GM12878 (cell line): ENCODE results near the gene MBNL1. TPM values are rescaled to one million over a fixed set of nuclear protein-coding genes. Genes with fewer than 3 reads are reported as not detected.

ENCODE experiments used
- CREB1 ChIP-seq: IDR thresholded peaks from 2 replicates; pipeline ENCODE4 v1.6.1; 2012; ENCODE audit warnings: low read depth, mild to moderate bottlenecking, inconsistent platforms
- E2F4 ChIP-seq: IDR thresholded peaks from 2 replicates; pipeline ENCODE4 v1.6.1; 2012; ENCODE audit warnings: low read depth, low read length, improper control_type of control experiment
- FOXK2 ChIP-seq: fragments of 450-650 bp; IDR thresholded peaks from 2 replicates; pipeline ENCODE4 v1.6.1; 2017; ENCODE audit warnings: mild to moderate bottlenecking, moderate library complexity
- HDGF ChIP-seq: fragments of 450-650 bp; IDR thresholded peaks from 2 replicates; pipeline ENCODE4 v1.6.1; 2016; ENCODE audit warnings: antibody characterized with exemption
- KAT2A ChIP-seq: conservative IDR thresholded peaks from 2 replicates; pipeline ENCODE4 v1.6.1; 2011; ENCODE audit warnings: low read depth, low read length; ENCODE audit not compliant: control insufficient read depth
- MEF2B ChIP-seq: fragments of 450-650 bp; IDR thresholded peaks from 2 replicates; pipeline ENCODE4 v1.6.1; 2018; ENCODE audit warnings: mild to moderate bottlenecking, moderate library complexity; ENCODE audit not compliant: partially characterized antibody, poor library complexity, severe bottlenecking
- NFYA ChIP-seq: IDR thresholded peaks from 2 replicates; pipeline ENCODE4 v1.6.1; 2011; ENCODE audit warnings: low read depth, mild to moderate bottlenecking, low read length, improper control_type of control experiment, borderline replicate concordance
- PBX3 ChIP-seq: IDR thresholded peaks from 2 replicates; pipeline ENCODE4 v1.6.1; 2011; ENCODE audit warnings: mild to moderate bottlenecking, low read depth, low read length, moderate library complexity; ENCODE audit not compliant: insufficient replicate concordance
- RAD21 ChIP-seq: IDR thresholded peaks from 2 replicates; pipeline ENCODE4 v1.6.1; 2011; ENCODE audit warnings: mild to moderate bottlenecking, low read depth, low read length, moderate library complexity; ENCODE audit not compliant: insufficient read depth
- RELA ChIP-seq: fragments of 450-650 bp; IDR thresholded peaks from 2 replicates; pipeline ENCODE4 v1.8.0; 2014; ENCODE audit warnings: borderline replicate concordance; ENCODE audit not compliant: partially characterized antibody
- RFX5 ChIP-seq: IDR thresholded peaks from 2 replicates; pipeline ENCODE4 v1.6.1; 2011; ENCODE audit warnings: low read depth, low read length, improper control_type of control experiment
- TCF3 ChIP-seq: IDR thresholded peaks from 2 replicates; pipeline ENCODE4 v1.6.1; 2012; ENCODE audit warnings: low read depth, mild to moderate bottlenecking, low read length, borderline replicate concordance; ENCODE audit not compliant: insufficient read depth
- ZNF217 ChIP-seq: fragments of 450-650 bp; IDR thresholded peaks from 2 replicates; pipeline ENCODE4 v1.6.1; 2017; ENCODE audit warnings: antibody characterized with exemption, mild to moderate bottlenecking
- ZNF274 ChIP-seq: IDR thresholded peaks from one replicate; pipeline ENCODE4 v1.8.0; 2011; ENCODE audit not compliant: insufficient read length, insufficient read depth
- ZNF622 ChIP-seq: fragments of 450-650 bp; IDR thresholded peaks from 2 replicates; pipeline ENCODE4 v1.6.1; 2017; ENCODE audit warnings: mild to moderate bottlenecking, inconsistent platforms
- ZSCAN29 ChIP-seq: fragments of 450-650 bp; IDR thresholded peaks from 2 replicates; pipeline ENCODE4 v1.6.1; 2017; ENCODE audit warnings: mild to moderate bottlenecking, moderate library complexity
- polyA plus RNA-seq, 11 experiments: library from polyadenylated mRNA; depleted of rRNA in 4 of 11; unstranded in 6 of 11; stranded (reverse) in 5 of 11; fragments of >200 nt; fragmentation: Nextera tagmentation in 4 of 11; fragmentation: Illumina TruSeq in 1 of 11; extraction: Ambion mirVana in 4 of 11; extraction: Trizol in 1 of 11; gene quantifications; 1 replicate in 1 of 11; 2 replicates in 10 of 11; pipeline versions ENCODE4 v1.2.1 to v1.2.3, GENCODE V29; 2011 to 2016; ENCODE audit warnings: inconsistent platforms in 2 of 11, missing spikeins in 2 of 11, low read depth in 1 of 11
- total RNA-seq, 4 experiments: library from RNA; depleted of rRNA in 3 of 4; stranded (reverse); fragments of >200 nt in 3 of 4; fragmentation: Illumina TruSeq in 1 of 4; extraction: Trizol in 1 of 4; gene quantifications; 2 replicates each; pipeline versions ENCODE4 v1.2.1 to v1.2.3, GENCODE V29; 2013 to 2021
- TF ChIP-seq, protein P1 (sequence below): fragments of 450-650 bp; IDR thresholded peaks from 2 replicates; pipeline ENCODE4 v1.6.1; 2018; ENCODE audit warnings: borderline replicate concordance, mild to moderate bottlenecking; ENCODE audit not compliant: partially characterized antibody
- TF ChIP-seq, protein P2 (sequence below): fragments of 450-650 bp; formaldehyde crosslinking; IDR thresholded peaks from 2 replicates; pipeline ENCODE4 v1.4.0; 2020; ENCODE audit warnings: mild to moderate bottlenecking, moderate library complexity

MBNL1 gene
- total and polyA plus RNA-seq, 10 of the 15 experiments (the other 5 are each of a cell fraction or from before 2014, with no cell fraction given): 59.6 to 337 (median 143) TPM

GRCh38 chr3:152298393-152299248 is 29.9 kb downstream of the MBNL1 start (continued):
- TF ChIP-seq HDGF (no peak), ZNF622 (no peak), FOXK2 (no peak; the same call in 1 of the 2 replicates), TCF3 (no peak), RELA (no peak), ZNF217 (no peak), RAD21 (no peak), MEF2B (peak; percentile 58), PBX3 (no peak), CREB1 (peak; percentile 67; the same call in 1 of the 2 replicates), KAT2A (no peak), RFX5 (no peak), E2F4 (no peak), NFYA (no peak), ZNF274 (no peak), ZSCAN29 (no peak)
- TF ChIP-seq, protein P1, sequence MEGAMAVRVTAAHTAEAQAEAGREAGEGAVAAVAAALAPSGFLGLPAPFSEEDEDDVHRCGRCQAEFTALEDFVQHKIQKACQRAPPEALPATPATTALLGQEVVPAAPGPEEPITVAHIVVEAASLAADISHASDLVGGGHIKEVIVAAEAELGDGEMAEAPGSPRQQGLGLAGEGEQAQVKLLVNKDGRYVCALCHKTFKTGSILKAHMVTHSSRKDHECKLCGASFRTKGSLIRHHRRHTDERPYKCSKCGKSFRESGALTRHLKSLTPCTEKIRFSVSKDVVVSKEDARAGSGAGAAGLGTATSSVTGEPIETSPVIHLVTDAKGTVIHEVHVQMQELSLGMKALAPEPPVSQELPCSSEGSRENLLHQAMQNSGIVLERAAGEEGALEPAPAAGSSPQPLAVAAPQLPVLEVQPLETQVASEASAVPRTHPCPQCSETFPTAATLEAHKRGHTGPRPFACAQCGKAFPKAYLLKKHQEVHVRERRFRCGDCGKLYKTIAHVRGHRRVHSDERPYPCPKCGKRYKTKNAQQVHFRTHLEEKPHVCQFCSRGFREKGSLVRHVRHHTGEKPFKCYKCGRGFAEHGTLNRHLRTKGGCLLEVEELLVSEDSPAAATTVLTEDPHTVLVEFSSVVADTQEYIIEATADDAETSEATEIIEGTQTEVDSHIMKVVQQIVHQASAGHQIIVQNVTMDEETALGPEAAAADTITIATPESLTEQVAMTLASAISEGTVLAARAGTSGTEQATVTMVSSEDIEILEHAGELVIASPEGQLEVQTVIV: no peak
- TF ChIP-seq, protein P2, sequence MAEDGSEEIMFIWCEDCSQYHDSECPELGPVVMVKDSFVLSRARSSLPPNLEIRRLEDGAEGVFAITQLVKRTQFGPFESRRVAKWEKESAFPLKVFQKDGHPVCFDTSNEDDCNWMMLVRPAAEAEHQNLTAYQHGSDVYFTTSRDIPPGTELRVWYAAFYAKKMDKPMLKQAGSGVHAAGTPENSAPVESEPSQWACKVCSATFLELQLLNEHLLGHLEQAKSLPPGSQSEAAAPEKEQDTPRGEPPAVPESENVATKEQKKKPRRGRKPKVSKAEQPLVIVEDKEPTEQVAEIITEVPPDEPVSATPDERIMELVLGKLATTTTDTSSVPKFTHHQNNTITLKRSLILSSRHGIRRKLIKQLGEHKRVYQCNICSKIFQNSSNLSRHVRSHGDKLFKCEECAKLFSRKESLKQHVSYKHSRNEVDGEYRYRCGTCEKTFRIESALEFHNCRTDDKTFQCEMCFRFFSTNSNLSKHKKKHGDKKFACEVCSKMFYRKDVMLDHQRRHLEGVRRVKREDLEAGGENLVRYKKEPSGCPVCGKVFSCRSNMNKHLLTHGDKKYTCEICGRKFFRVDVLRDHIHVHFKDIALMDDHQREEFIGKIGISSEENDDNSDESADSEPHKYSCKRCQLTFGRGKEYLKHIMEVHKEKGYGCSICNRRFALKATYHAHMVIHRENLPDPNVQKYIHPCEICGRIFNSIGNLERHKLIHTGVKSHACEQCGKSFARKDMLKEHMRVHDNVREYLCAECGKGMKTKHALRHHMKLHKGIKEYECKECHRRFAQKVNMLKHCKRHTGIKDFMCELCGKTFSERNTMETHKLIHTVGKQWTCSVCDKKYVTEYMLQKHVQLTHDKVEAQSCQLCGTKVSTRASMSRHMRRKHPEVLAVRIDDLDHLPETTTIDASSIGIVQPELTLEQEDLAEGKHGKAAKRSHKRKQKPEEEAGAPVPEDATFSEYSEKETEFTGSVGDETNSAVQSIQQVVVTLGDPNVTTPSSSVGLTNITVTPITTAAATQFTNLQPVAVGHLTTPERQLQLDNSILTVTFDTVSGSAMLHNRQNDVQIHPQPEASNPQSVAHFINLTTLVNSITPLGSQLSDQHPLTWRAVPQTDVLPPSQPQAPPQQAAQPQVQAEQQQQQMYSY (CRISPR knock-in tag): no peak
